ENCODE results near the gene ADARB2. TPM values are rescaled to one million over a fixed set of nuclear protein-coding genes. Genes with fewer than 3 reads are reported as not detected.

Gene ADARB2
- total RNA-seq, 4 donors from 2014 or later, result 0.80 to 4.9 (median 2.3) TPM

GRCh38 chr10:1230138-1230537, 507.2 kb downstream of the ADARB2 start:
- no peak overlapping the region for H3K4me3 ChIP-seq
- no peaks in the 10 kb centered on the region for H3K4me1 ChIP-seq
- in situ Hi-C loops (cut with MboI; ENCODE audit: low pct_ligation_motif_present in 1 of 4, low pct_unique_long_range_greater_than_20kb in 1 of 4, low sequenced_read_pairs in 3 of 4), result no loop called here
- intact Hi-C loops (cut with DNase I; ENCODE audit: low total_unique reads), result loop anchor here (5.0 kb wide), 1 partner anchor 938 kb away; no protein-coding TSS in a partner anchor
- H3K27ac ChIP-seq, result no peak overlapping the region
- 77% methylated on average over 8 of the region's 8 CpGs; no CpG with 5 or more reads in 1 of the 2 donors for WGBS, 2 donors (ENCODE audit: low coverage in 1 of 2)
- H3K27me3 ChIP-seq, result no peaks in the 10 kb centered on the region
- TF ChIP-seq CTCF (IDR thresholded peaks at IDR 0.05) (no peak), POLR2AphosphoS5 (IDR thresholded peaks at IDR 0.05) (no peak), EP300 (IDR thresholded peaks at IDR 0.05; ENCODE audit: low read depth) (no peak), POLR2A (IDR thresholded peaks at IDR 0.05) (no peak)
- no peaks in the 10 kb centered on the region for H3K9me3 ChIP-seq
- no peak for DNase-seq
- no peaks in the 10 kb centered on the region for H3K36me3 ChIP-seq

GRCh38 chr10:1229574-1229973, 507.8 kb downstream of the ADARB2 start:
- H3K27ac ChIP-seq, result no peak overlapping the region
- no peaks in the 10 kb centered on the region for H3K36me3 ChIP-seq
- TF ChIP-seq CTCF (IDR thresholded peaks at IDR 0.05) (no peak), POLR2A (IDR thresholded peaks at IDR 0.05) (no peak), POLR2AphosphoS5 (IDR thresholded peaks at IDR 0.05) (no peak), EP300 (IDR thresholded peaks at IDR 0.05; ENCODE audit: low read depth) (no peak)
- in situ Hi-C loops (cut with MboI; ENCODE audit: low pct_ligation_motif_present in 1 of 4, low pct_unique_long_range_greater_than_20kb in 1 of 4, low sequenced_read_pairs in 3 of 4) (no loop called here), intact Hi-C loops (cut with DNase I; ENCODE audit: low total_unique reads) (no loop called here)
- H3K4me3 ChIP-seq, result no peak overlapping the region
- H3K9me3 ChIP-seq, result no peaks in the 10 kb centered on the region
- DNase-seq, result no peak
- no peaks in the 10 kb centered on the region for H3K4me1 ChIP-seq
- 88 to 94% methylated on average over 4 to 10 of the region's 10 CpGs for WGBS, 2 donors (ENCODE audit: low coverage in 1 of 2)
- no peaks in the 10 kb centered on the region for H3K27me3 ChIP-seq

- no peaks in the 10 kb centered on the region for H3K36me3 ChIP-seq
- H3K27ac ChIP-seq, result no peak overlapping the region
- DNase-seq, result no peak
- H3K9me3 ChIP-seq, result no peaks in the 10 kb centered on the region
- intact Hi-C loops (cut with DNase I; ENCODE audit: low total_unique reads) (no loop called here), in situ Hi-C loops (cut with MboI; ENCODE audit: low pct_ligation_motif_present in 1 of 4, low pct_unique_long_range_greater_than_20kb in 1 of 4, low sequenced_read_pairs in 3 of 4) (no loop called here)
- H3K4me1 ChIP-seq, result no peaks in the 10 kb centered on the region
- no peak for TF ChIP-seq EP300 (IDR thresholded peaks at IDR 0.05; ENCODE audit: low read depth)
- TF ChIP-seq POLR2A (IDR thresholded peaks at IDR 0.05), result no peak
- TF ChIP-seq POLR2AphosphoS5 (IDR thresholded peaks at IDR 0.05), result no peak
- TF ChIP-seq CTCF (IDR thresholded peaks at IDR 0.05), result no peak
- WGBS, 2 donors (ENCODE audit: low coverage in 1 of 2), result 67% methylated on average over 3 of the region's 3 CpGs; no CpG with 5 or more reads in 1 of the 2 donors
- H3K27me3 ChIP-seq, result no peaks in the 10 kb centered on the region
- no peak overlapping the region for H3K4me3 ChIP-seq
Measured at GRCh38 chr10:1229116-1229515, 508.2 kb downstream of the ADARB2 start.

GRCh38 chr10:1228467-1228975, 508.8 kb downstream of the ADARB2 start:
- no peak overlapping the region for H3K27ac ChIP-seq
- H3K4me1 ChIP-seq, result no peaks in the 10 kb centered on the region
- no peak overlapping the region for H3K4me3 ChIP-seq
- TF ChIP-seq CTCF (IDR thresholded peaks at IDR 0.05), result no peak
- no peak for TF ChIP-seq POLR2AphosphoS5 (IDR thresholded peaks at IDR 0.05)
- no peak for TF ChIP-seq EP300 (IDR thresholded peaks at IDR 0.05; ENCODE audit: low read depth)
- no peak for TF ChIP-seq POLR2A (IDR thresholded peaks at IDR 0.05)
- in situ Hi-C loops (cut with MboI; ENCODE audit: low pct_ligation_motif_present in 1 of 4, low pct_unique_long_range_greater_than_20kb in 1 of 4, low sequenced_read_pairs in 3 of 4) (no loop called here), intact Hi-C loops (cut with DNase I; ENCODE audit: low total_unique reads) (no loop called here)
- no peaks in the 10 kb centered on the region for H3K27me3 ChIP-seq
- H3K9me3 ChIP-seq, result no peaks in the 10 kb centered on the region
- no peaks in the 10 kb centered on the region for H3K36me3 ChIP-seq
- 94% methylated on average over 14 of the region's 14 CpGs; no CpG with 5 or more reads in 1 of the 2 donors for WGBS, 2 donors (ENCODE audit: low coverage in 1 of 2)
- DNase-seq, result no peak
